ENCODE results near the gene NPAT.

DNA sequence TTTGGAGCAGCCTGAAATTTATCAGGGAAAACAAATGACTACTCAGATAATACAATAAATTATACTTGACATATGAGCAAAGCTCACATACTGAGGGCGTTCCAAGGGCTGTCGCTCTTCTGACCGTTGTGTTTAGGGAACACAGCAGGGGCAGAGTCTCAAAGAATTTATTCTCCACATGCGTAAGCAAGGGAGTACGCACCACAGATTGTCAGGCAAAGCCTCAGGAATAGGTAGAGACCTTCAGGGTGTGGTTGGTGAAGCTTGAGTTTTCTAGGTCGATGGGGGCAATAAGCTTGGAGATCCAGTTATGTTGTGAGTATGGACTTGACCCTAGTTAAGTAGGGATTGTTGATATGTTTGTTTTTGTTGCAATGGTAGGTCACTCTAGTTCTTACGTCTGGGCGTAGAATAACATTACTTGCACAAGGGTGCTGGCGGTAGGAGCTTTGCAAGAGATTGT is 100.2 kb downstream of the NPAT start:
- no peak for TF ChIP-seq EZH2 (IDR thresholded peaks at IDR 0.05; ENCODE audit: borderline replicate concordance, low read depth, low read length, poor library complexity, severe bottlenecking)
- TF ChIP-seq, protein P1, sequence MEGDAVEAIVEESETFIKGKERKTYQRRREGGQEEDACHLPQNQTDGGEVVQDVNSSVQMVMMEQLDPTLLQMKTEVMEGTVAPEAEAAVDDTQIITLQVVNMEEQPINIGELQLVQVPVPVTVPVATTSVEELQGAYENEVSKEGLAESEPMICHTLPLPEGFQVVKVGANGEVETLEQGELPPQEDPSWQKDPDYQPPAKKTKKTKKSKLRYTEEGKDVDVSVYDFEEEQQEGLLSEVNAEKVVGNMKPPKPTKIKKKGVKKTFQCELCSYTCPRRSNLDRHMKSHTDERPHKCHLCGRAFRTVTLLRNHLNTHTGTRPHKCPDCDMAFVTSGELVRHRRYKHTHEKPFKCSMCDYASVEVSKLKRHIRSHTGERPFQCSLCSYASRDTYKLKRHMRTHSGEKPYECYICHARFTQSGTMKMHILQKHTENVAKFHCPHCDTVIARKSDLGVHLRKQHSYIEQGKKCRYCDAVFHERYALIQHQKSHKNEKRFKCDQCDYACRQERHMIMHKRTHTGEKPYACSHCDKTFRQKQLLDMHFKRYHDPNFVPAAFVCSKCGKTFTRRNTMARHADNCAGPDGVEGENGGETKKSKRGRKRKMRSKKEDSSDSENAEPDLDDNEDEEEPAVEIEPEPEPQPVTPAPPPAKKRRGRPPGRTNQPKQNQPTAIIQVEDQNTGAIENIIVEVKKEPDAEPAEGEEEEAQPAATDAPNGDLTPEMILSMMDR (conservative IDR thresholded peaks at IDR 0.05; ENCODE audit: low read depth, low read length) = no peak

Measured in A673 (cell line).